Nucleus accumbens (tissue), 56 donors: ENCODE results near the gene DAPK1.

Source experiments
- DNase-seq, 56 donors: peaks; one replicate each; lab custom pipeline; 2025; lab: John Stamatoyannopoulos, UW

DAPK1 gene

GRCh38 chr9:87749335-87750035 lies 251.8 kb downstream of the DAPK1 start:
- DNase-seq = no peak

GRCh38 chr9:87750726-87751125 lies 253.1 kb downstream of the DAPK1 start:
- DNase-seq = no peak

- DNase-seq = no peak
Measured at GRCh38 chr9:87751423-87751822, 253.8 kb downstream of the DAPK1 start.

- no peak for DNase-seq
Measured at GRCh38 chr9:87751868-87752267, 254.2 kb downstream of the DAPK1 start.

GRCh38 chr9:87753313-87753712 lies 255.6 kb downstream of the DAPK1 start:
- no peak for DNase-seq
